ENCODE measurements around the gene ACBD4. TPM values are rescaled to one million over a fixed set of nuclear protein-coding genes. Genes with fewer than 3 reads are reported as not detected.

Gene ACBD4
- polyA plus RNA-seq, 5 donors: 12.1 to 17.6 (median 15.5) TPM

DNA sequence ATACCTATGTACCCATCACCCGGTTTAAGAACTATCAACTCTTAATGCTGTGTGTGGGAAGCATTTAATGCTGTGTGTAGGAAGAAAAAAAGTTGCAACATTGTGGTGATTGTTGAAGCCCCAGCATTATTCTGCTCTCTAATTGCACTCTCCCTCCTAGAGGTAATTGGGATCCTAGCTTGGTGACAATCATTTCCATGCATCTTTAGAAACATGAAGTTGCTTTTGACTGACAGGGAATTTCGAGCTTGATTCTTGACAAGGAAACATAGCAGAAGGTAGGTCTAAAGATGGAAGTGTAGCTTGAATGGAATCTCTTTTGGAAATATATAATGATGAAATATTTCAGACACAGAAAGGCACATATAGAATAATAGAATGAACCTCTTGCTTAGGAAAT is 53.5 kb downstream of the ACBD4 start:
- no peak for DNase-seq

DNA sequence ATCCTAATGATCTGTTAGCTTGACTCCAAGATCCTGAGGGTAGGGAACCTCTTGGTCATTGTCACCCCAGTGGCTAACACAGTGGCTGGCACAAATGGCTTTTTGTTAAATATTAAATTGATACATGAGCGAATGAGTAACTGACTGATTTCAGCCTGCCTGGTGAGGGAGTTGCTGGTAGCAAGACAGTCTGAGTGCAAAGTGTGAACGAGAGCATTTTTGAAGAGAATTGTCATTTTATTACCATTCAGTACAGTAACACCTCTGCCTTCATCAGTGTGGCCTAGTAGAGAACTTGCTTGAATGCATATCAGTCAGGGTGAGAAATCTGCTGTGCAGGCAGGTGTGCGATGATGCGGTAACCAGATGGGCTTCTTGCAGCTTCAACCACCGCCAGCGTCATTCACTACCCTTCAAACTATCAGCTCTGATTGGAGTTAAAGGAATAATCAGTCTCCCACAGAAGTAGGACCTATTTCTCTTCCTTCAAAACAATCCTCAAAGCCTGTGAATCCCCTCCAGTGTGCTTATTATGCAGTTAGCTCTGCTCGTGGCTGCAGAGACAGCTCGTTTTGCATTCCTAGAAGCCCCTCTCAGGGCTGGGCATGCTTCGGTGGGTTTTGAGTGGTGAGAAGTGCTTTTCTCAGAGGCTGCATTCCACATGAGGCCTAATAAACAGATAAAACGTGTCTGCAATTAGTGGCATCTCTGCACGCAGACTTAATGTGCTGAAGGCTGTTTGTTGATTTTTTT is 55.2 kb downstream of the ACBD4 start:
- no peak for DNase-seq

Other genes starting within 250 kb of the ACBD4 start
- 10 to 100 TPM; 77.7 to 95.7 (median 92.8) TPM for gene EFTUD2, start 236.2 kb upstream of the ACBD4 start, polyA plus RNA-seq (ENCODE audit: insufficient read depth in 1 of 5, insufficient read length in 5 of 5, low replicate concordance in 1 of 5)
- under 1 TPM; 0.19 to 0.95 (median 0.58) TPM for gene GFAP, start 220.2 kb upstream of the ACBD4 start, polyA plus RNA-seq (ENCODE audit: insufficient read depth in 1 of 5, insufficient read length in 5 of 5, low replicate concordance in 1 of 5)
- gene KIF18B, start 187.9 kb upstream of the ACBD4 start, polyA plus RNA-seq (ENCODE audit: insufficient read depth in 1 of 5, insufficient read length in 5 of 5, low replicate concordance in 1 of 5): 10 to 100 TPM; 10.8 to 22.9 (median 14.5) TPM
- 1 to 10 TPM; 1.5 to 4.7 (median 2.4) TPM for gene C1QL1, start 167.4 kb upstream of the ACBD4 start, polyA plus RNA-seq (ENCODE audit: insufficient read depth in 1 of 5, insufficient read length in 5 of 5, low replicate concordance in 1 of 5)
- gene DCAKD, start 84.1 kb upstream of the ACBD4 start, polyA plus RNA-seq (ENCODE audit: insufficient read depth in 1 of 5, insufficient read length in 5 of 5, low replicate concordance in 1 of 5): 10 to 100 TPM; 37.3 to 54.2 (median 48.5) TPM
- 10 to 100 TPM; 58.8 to 74.3 (median 63.0) TPM for gene NMT1, start 74.4 kb upstream of the ACBD4 start, polyA plus RNA-seq (ENCODE audit: insufficient read depth in 1 of 5, insufficient read length in 5 of 5, low replicate concordance in 1 of 5)
- gene PLCD3, start 3.2 kb upstream of the ACBD4 start, polyA plus RNA-seq (ENCODE audit: insufficient read depth in 1 of 5, insufficient read length in 5 of 5, low replicate concordance in 1 of 5): 10 to 100 TPM; 12.0 to 26.9 (median 13.4) TPM
- 10 to 100 TPM; 31.6 to 39.4 (median 37.0) TPM for gene HEXIM1, start 12.8 kb downstream of the ACBD4 start, polyA plus RNA-seq (ENCODE audit: insufficient read depth in 1 of 5, insufficient read length in 5 of 5, low replicate concordance in 1 of 5)
- 10 to 100 TPM in 3 of 5 donors, 1 to 10 TPM in 2; 8.0 to 11.1 (median 10.7) TPM for gene HEXIM2, start 26.2 kb downstream of the ACBD4 start, polyA plus RNA-seq (ENCODE audit: insufficient read depth in 1 of 5, insufficient read length in 5 of 5, low replicate concordance in 1 of 5)
- gene FMNL1, start 86.2 kb downstream of the ACBD4 start, polyA plus RNA-seq (ENCODE audit: insufficient read depth in 1 of 5, insufficient read length in 5 of 5, low replicate concordance in 1 of 5): 1 to 10 TPM; 5.3 to 8.2 (median 6.9) TPM
- gene SPATA32, start 126.4 kb downstream of the ACBD4 start, polyA plus RNA-seq (ENCODE audit: insufficient read depth in 1 of 5, insufficient read length in 5 of 5, low replicate concordance in 1 of 5): under 1 TPM; 0.23 to 0.45 (median 0.31) TPM
- gene MAP3K14, start 181.3 kb downstream of the ACBD4 start, polyA plus RNA-seq (ENCODE audit: insufficient read depth in 1 of 5, insufficient read length in 5 of 5, low replicate concordance in 1 of 5): 1 to 10 TPM; 5.4 to 7.8 (median 6.8) TPM

All from right lung (tissue), 5 donors.